KMS-11 (cell line): Measurements from ENCODE around the gene ROGDI.

Experiments
- H2AFZ ChIP-seq: fragments of 200-600 bp; sonication (generic); 2 replicates; pipeline ENCODE4 v1.6.1; 2016; ENCODE audit warnings: antibody characterized with exemption, mixed run types, low read depth
- H3K27ac ChIP-seq: fragments of 200-600 bp; sonication (generic); 2 replicates; pipeline ENCODE4 v1.6.1; 2016; ENCODE audit warnings: mild to moderate bottlenecking, mixed run types
- H3K27me3 ChIP-seq: fragments of 200-600 bp; sonication (generic); 2 replicates; pipeline ENCODE4 v1.6.1; 2017; ENCODE audit warnings: mild to moderate bottlenecking, low read depth, mixed run types, moderate library complexity; ENCODE audit not compliant: insufficient read depth
- H3K36me3 ChIP-seq: fragments of 200-600 bp; sonication (generic); 2 replicates; pipeline ENCODE4 v1.6.1; 2017; ENCODE audit warnings: mild to moderate bottlenecking, mixed run types; ENCODE audit not compliant: insufficient read depth
- H3K4me1 ChIP-seq: fragments of 200-600 bp; sonication (generic); 2 replicates; pipeline ENCODE4 v1.6.1; 2016; ENCODE audit warnings: mild to moderate bottlenecking, low read depth, mixed run types; ENCODE audit not compliant: poor library complexity, severe bottlenecking
- H3K4me2 ChIP-seq: fragments of 200-600 bp; sonication (generic); 2 replicates; pipeline ENCODE4 v1.7.0; 2016; ENCODE audit warnings: mild to moderate bottlenecking, mixed run types
- H3K4me3 ChIP-seq: fragments of 200-600 bp; sonication (generic); IDR thresholded peaks from 2 replicates; pipeline ENCODE4 v1.6.1; 2017; ENCODE audit warnings: low read depth, low read length, mixed read lengths; ENCODE audit not compliant: insufficient read depth
- H3K79me2 ChIP-seq: fragments of 200-600 bp; sonication (generic); 2 replicates; pipeline ENCODE4 v1.6.1; 2016; ENCODE audit warnings: low read depth, mixed run types; ENCODE audit not compliant: insufficient read depth
- H3K9ac ChIP-seq: fragments of 200-600 bp; sonication (generic); 2 replicates; pipeline ENCODE4 v1.6.1; 2016; ENCODE audit warnings: mild to moderate bottlenecking, mixed run types
- H4K20me1 ChIP-seq: fragments of 200-600 bp; sonication (generic); 2 replicates; pipeline ENCODE4 v1.6.1; 2016; ENCODE audit warnings: mild to moderate bottlenecking, mixed run types; ENCODE audit not compliant: insufficient read depth
- TF ChIP-seq, protein P1 (sequence below): fragments of 200-600 bp; sonication (generic); conservative IDR thresholded peaks from 2 replicates; pipeline ENCODE4 v1.6.1; 2017; ENCODE audit warnings: low read depth, mild to moderate bottlenecking, antibody characterized with exemption, low read length, moderate library complexity, mixed read lengths

Gene ROGDI

GRCh38 chr16:4797805-4798252 is 4.6 kb downstream of the ROGDI start:
- Histone ChIP-seq H3K27me3 (no peaks in the 10 kb centered on the region), H4K20me1 (no peaks in the 10 kb centered on the region), H3K4me2 (no peak overlapping the region), H3K27ac (no peak overlapping the region), H3K79me2 (no peaks in the 10 kb centered on the region), H3K36me3 (no peaks in the 10 kb centered on the region), H3K9ac (no peak overlapping the region), H2AFZ (no peak overlapping the region), H3K4me3 (no peak overlapping the region), H3K4me1 (peaks cover 9% of the 10 kb centered on the region)
- TF ChIP-seq, protein P1, sequence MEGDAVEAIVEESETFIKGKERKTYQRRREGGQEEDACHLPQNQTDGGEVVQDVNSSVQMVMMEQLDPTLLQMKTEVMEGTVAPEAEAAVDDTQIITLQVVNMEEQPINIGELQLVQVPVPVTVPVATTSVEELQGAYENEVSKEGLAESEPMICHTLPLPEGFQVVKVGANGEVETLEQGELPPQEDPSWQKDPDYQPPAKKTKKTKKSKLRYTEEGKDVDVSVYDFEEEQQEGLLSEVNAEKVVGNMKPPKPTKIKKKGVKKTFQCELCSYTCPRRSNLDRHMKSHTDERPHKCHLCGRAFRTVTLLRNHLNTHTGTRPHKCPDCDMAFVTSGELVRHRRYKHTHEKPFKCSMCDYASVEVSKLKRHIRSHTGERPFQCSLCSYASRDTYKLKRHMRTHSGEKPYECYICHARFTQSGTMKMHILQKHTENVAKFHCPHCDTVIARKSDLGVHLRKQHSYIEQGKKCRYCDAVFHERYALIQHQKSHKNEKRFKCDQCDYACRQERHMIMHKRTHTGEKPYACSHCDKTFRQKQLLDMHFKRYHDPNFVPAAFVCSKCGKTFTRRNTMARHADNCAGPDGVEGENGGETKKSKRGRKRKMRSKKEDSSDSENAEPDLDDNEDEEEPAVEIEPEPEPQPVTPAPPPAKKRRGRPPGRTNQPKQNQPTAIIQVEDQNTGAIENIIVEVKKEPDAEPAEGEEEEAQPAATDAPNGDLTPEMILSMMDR, result no peak

- Histone ChIP-seq H3K4me3 (no peak overlapping the region), H3K4me2 (no peak overlapping the region), H2AFZ (no peak overlapping the region), H3K4me1 (peaks cover 9% of the 10 kb centered on the region), H3K27me3 (no peaks in the 10 kb centered on the region), H3K79me2 (no peaks in the 10 kb centered on the region), H3K27ac (no peak overlapping the region), H4K20me1 (no peaks in the 10 kb centered on the region), H3K9ac (no peak overlapping the region), H3K36me3 (no peaks in the 10 kb centered on the region)
- TF ChIP-seq, protein P1, result no peak
These were observed 5.2 kb downstream of the ROGDI start for GRCh38 chr16:4796982-4797804.

DNA sequence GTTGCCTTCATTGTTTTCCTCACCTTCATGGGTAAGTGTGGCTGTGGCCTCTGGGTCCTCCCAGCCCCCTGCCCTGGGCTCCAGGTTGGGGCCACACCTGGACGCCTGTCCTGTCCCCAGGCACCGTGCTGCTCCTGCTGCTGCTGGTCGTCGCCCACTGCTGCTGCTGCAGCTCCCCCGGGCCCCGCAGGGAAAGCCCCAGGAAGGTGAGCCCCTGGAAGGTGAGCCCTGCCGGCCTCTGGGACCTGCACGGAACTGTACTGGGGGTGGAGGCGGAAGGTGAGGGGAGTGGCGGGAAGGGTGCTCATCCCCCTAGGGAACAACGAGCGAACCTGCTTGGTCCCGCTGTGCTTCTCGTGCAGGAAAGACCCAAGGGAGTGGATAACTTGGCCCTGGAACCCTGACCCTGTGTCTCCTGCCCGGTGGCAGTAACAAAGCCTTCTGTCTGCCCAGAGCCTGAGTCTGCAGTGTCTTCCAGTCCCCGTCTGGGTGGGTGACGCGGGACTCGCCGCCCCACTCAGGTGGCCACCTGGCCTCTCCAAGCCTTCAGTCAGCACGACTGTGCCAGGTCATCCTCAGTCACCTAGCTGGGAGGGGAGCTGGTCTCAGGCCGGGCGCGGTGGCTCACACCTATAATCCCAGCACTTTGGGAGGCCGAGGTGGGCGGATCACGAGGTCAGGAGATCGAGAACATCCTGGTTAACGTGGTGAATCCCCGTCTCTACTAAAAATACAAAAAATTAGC is 6.4 kb downstream of the ROGDI start:
- TF ChIP-seq, protein P1, result no peak

GRCh38 chr16:4795181-4795827 is 7.1 kb downstream of the ROGDI start, which contains the start of gene SMIM22:
TSS of gene SMIM22 (plus strand) at chr16:4795369. CDS start at chr16:4795735, 366 bp downstream.
- Histone ChIP-seq H4K20me1 (no peaks in the 10 kb centered on the region), H3K4me3 (no peak within 1 kb of the TSS), H3K36me3 (no peaks in the 10 kb centered on the region), H3K27me3 (no peaks in the 10 kb centered on the region), H3K4me2 (no peak within 1 kb of the TSS), H3K4me1 (no peaks in the 10 kb centered on the region), H3K79me2 (no peaks in the 10 kb centered on the region), H3K9ac (no peak within 1 kb of the TSS), H2AFZ (no peak within 1 kb of the TSS), H3K27ac (no peak within 1 kb of the TSS)
- TF ChIP-seq, protein P1, result no peak

More for the DNA sequence above, 6.4 kb downstream of the ROGDI start:
- H3K9ac ChIP-seq, result no peak overlapping the region
- H3K79me2 ChIP-seq, result no peaks in the 10 kb centered on the region
- peaks cover 2% of the 10 kb centered on the region for H3K4me1 ChIP-seq
- H3K27me3 ChIP-seq, result no peaks in the 10 kb centered on the region
- no peak overlapping the region for H3K4me2 ChIP-seq
- no peaks in the 10 kb centered on the region for H4K20me1 ChIP-seq
- H2AFZ ChIP-seq, result no peak overlapping the region
- H3K4me3 ChIP-seq, result no peak overlapping the region
- H3K36me3 ChIP-seq, result no peaks in the 10 kb centered on the region
- H3K27ac ChIP-seq, result no peak overlapping the region
